ENCODE measurements around the gene AK8. TPM values are rescaled to one million over a fixed set of nuclear protein-coding genes. Genes with fewer than 3 reads are reported as not detected.

The AK8 gene
- total RNA-seq, 1 experiment from 2014 or later, result 0.23 TPM

DNA sequence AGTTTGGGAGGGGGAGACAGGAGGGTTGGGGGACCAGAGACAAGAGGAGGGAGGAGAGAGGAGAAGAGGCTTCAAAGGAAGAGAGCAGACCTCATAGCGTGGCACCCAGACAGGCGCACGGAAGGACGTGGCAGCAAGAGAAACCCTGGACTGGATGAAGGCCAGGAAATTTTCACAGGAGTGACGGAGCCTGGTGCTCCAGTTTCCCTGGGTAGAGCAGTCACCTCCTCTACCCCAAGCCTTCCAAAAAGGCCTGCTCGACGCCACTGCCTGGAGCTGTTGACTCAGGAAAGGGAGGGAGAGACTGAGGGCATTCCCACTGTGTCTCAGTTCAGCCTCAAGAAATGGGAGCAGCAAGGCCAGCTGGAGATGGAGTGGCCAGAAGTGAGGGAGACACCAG, 19.3 kb downstream of the AK8 start:
- no peak for DNase-seq (ENCODE audit: low read depth)

DNA sequence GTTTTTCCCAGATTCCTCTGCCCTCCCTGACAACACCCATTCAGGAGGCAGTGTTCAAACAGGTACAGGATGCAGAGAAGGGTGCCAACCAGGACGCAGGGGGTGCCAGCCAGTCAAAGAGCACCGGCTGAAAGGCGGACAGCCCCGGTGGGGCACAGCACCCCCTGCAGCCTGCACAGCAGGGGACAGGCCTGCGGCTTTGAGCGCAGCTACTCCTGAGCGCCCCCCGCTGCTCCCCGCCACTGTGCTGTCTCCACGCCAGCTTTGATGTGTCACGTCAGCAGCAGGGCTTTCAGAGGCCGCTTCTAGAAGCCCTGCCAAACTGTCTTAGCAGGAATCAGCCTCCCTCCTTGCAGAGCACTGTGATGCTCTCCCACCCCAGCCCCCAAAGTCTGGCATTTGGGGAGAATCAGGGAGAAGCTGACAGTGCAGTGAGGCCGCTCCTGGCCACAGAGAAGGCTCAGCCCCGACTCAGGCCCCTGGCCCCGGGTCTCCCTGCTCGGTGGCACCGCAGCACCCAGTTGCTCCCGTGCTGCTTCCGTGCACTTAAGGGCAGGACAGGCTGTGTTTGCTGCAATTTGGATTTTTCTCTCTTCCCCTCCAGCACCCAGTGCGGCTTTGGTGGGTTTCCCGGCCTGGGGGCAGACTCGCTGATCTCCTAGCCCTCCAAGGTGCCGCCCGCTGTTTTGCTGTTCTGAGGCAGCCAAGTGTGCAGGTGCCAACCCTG, 20.3 kb downstream of the AK8 start:
- peak; percentile 73 for DNase-seq (ENCODE audit: low read depth)

DNA sequence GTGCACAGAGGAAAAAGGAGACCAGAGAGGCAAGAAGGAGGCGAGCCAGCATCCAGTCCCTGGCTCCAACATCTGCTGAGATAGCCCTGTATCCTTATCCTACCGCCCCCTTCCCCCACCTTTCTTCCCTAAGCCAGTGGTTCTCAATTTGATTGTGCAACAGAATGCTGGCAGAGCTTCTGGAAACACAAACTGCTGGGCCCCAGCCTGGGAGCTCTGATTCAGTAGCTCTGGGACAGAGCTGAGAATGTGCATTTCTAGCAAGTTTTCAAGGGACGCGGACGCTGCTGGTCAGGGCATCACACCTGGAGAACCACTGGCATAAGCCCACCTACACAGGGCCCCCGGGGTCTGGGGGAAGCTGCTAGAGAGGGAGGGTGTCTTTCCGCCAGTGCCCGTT, 21.1 kb downstream of the AK8 start:
- DNase-seq (ENCODE audit: low read depth), result no peak

DNA sequence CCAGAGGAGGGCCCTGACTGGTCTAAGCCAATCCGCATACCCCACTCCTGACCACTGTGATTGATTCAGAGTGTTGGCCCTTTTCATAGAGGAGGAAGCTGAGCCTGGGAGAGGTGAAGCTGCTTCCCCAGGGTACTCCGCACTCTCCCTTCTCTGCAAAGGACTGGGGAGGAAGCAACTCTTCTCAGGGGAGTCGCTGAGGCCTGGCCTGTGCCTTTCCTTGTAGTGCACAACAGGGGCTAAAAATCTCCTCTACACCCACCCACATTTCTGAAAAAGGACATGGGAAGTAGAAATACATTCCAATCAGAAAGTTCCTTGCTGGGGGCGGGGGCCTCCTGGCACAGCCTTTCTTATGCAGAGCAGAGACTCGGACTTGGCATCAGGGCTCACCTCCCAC, 22.2 kb downstream of the AK8 start:
- DNase-seq (ENCODE audit: low read depth), result no peak

DNA sequence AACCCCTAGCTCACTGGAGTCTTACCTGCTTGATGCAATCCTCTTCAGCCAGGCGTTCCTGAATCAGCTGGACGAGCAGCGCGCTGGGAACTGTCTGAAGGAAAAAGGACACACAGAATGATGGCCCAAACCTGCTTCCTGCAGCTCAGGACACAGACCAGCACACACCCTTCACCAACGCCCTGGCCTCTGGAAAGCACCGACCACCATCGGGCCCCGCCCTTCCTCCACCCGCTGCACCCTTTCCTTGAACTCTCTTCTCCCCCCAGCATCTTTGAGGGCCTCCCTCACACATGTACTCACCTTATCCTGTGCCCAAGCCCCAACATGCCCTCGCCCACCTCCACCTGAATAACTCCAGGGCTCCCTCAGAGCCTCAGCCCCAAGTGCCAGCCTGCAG, 23.3 kb downstream of the AK8 start:
- DNase-seq (ENCODE audit: low read depth), result no peak

DNA sequence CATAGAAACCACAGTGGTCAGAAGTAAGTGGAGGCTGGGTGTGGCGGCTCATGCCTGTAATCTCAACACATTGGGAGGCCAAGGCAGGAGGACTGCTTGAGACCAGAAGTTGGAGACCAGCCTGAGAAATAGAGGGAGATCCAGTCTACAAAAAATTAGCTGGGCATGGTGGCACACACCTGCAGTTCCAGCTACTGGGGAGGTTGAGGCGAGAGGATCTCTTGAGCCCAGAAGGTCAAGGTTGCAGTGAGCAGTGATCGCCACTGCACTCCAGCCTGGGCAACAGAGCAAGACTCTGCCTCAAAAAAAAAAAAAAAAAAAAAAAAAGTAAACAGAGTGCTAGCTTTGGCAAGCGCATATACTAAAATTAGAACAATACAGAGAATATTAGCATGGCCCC, 24.6 kb downstream of the AK8 start:
- no peak for DNase-seq (ENCODE audit: low read depth)

DNA sequence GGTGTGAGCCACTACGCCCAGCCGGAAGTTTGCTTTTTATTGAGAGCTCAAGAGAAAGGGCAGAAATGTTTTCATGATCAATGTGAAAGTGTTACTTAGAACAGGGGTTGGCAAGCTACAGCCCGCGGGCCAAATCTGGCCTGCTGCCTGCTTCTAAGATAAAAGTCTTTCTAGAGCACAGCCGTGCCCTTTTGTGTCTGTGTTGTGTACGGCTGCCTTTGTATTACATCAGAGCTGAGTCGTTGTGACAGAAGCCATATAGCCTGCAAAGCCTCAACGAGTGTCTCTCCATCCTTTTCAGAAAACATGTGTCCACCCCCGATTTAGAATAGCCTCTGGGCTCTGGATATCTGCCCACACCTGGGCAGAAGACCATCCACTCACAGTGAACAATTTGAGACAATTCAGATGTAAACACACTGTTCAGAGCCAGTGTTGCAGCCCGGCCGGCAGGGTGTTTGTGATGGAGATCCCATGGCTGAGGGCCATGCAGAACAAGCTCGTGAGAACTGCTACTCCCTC, 28.8 kb downstream of the AK8 start:
- no peak for DNase-seq (ENCODE audit: low read depth)

DNA sequence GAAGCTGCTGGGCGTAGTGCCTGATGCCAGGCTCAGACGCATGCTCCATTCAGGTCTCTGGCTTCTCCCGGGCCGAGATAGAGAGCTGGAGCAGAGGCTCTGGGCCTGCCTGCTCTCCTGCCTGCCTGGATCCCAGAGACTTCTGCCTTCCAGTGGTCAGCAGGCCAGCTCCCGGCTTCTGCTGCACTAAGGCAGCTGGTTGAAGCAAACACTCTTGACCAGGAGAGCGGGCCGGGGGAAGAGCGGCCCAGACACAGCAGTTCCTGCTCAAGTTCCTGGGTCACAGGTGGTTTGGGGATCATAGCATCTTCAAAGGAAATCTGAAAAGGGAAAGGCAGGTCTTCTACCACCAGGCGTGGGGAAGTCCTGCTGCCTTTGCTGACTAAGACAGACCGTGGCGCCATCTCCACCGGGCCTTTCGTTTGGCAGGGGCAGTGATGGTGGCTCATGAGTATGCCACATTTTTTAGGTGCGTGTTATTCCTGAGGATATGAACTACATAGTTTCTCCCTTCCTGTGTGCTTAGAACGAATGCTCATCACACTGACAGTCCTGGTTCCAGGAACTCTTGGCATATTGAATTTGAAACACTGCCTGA, 31.1 kb downstream of the AK8 start:
- no peak for DNase-seq (ENCODE audit: low read depth)

DNA sequence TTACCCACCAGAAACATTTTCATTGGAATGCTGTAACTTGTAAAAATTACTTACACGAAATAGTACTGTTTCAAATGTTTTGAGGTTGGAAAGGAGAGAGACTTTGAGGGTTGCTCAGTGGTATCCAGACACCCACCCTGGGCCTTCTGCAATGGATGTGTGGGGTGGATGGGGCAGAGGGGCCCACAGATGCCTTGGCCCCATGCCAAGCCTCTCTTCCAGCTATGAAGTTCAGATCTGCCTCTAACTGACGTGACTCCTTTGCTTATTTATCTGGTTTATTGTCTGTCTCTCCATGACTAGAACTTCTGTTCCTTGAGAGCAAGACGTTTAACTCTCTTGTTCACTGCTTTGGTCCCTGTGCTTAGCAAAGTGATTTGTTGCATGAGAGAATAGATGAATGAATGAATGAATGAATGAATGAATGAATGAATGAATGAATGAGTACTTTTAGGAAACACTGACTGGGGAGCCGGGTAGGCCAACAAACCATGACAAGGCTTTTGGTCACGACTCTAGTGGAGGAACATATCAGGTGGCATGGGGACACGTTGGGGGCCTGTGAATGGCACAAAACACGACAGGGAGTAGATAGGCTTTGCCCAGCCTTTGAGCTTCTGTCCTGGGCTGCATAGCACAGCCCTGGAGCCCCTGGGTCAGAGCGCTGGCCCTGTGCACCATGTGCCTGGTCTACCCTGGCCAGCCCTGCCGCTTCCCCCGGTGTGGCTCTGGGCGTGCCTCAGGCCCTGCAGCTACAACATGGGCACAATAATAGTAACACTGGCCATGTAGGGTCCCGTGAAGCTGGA, 31.8 kb downstream of the AK8 start:
- DNase-seq (ENCODE audit: low read depth), result no peak

DNA sequence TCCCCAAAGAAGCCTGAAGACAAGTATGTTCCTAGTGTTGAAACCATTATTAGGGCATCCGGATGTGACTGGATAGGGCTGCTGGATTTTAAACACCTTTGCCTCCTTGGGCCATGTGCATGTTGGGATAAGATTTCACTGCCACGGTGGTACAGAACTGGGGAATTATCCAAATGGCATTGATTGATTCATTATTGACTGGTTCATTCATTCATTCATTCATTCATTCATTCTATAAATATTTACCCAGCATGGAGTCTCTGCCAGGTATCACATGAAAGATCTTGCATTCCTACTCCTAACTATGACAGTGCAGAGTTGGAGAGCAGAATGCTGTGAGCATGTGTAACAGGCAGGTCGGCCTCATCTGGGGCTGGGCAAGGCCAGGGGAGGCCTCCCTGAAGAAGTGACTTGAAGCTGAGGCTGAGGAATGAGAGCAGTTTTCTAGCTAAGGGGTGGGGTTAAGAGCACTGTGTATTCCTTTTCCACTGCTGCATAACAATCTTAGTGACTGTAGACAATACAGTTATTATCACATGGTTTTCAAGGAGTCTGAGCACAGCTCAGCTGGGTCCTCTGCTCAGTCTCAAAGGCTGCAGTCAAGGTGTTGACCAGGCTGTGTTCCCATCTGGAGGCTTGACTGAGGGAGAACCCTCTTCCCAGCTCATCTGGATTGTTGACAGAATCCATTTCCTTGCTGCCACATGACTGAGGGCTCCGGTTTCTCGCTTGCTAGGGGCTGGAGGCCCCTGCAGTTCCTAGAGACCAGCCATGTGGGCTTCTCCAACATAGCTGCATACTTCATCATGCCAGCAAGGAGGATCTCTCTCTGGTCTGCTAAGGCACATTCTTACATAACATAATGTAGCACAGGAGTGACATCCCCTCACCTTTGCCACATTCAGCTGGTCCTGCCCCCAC, 35.7 kb downstream of the AK8 start:
- no peak for DNase-seq (ENCODE audit: low read depth)

DNA sequence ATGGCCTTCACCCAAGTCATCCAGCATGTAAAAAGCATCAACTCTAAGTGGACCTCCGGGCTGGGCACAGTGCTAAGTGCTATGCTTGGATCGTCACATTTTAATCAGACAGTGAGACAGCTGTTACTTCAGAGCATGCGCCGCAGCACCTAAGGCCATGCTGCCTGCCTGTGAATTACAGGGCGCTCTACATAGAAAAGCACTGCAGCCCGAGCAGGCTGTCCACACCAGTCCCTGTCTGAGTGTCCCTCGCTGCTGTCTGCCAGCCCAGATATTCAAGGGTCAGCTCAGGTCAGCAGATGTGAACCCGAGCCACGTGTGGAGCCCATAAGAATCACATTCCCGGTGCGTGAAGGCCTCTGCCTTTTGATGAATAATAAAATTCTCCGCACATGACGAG, 37.1 kb downstream of the AK8 start:
- no peak for DNase-seq (ENCODE audit: low read depth)

DNA sequence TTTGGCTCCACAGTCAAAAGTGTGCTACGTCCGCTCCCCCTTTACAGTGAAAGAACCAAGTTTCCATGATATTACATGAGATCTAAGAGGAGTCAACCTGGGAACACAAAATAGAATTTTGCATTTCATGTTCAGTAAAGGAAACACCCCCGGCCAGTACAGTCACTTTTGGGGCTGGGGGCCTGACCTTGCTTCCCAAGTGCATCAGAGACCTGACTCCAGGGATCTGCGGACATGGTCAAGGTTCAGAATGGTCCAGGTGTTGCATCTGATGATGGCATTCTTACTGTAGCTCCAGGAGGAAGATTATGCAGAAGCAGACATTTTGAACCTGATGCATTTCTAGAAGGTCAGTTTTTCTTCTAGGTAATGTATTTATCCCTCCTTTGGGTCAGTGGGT, 39.8 kb downstream of the AK8 start:
- DNase-seq (ENCODE audit: low read depth), result no peak

DNA sequence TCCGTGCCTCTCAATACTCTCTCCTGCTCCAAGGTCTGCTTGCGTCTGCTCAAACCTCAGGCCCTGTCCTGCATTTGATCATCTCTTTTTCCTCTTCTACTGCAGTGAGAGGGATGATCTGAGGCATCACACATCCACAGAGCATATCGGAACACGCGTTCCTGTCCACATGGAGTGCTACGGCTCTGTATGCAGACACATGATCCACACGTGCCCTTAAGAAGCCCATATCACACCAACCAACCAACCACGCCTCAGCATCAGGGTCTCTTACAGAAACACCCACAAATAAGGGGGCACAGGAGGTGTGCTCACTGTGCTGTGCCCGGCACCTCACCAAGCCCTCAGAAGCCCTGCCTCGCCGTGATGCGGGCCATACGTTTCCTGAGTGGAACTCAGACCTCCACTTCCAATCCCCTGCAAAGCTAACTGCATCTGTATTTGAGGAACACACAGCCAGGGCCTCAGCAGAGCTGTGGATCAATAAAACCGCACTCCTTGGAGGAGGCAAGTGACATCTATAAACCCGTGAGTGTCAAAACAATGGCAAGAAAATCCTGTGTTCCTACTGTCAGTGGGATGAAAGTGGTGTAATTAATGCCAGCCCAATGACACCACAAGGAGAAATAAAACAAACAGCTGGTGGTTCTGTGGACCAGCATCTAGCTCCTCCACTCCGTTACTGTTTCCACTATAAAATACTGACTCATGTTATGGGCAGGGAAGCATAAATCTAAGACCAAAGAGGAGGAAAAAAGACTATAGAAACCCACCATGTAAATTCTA, 40.4 kb downstream of the AK8 start:
- no peak for DNase-seq (ENCODE audit: low read depth)

DNA sequence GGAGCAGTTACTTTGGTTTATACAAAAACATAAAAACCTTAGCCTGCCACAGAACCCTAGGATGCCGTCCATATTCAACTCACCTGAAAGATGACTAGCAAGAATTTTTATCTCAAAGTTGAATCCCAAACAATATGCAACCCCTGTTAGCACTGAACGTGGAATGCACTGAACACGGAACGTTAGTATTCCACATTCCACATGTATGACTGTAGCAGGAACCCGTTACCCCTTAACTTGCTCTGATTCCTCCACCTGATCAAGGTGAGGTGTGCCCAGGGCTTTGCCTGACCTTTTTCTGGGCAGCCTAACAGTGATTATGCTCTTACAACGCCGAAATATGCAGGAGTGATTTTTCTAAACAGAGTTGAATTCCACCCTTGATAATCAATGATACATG, 43.7 kb downstream of the AK8 start:
- DNase-seq (ENCODE audit: low read depth), result no peak

DNA sequence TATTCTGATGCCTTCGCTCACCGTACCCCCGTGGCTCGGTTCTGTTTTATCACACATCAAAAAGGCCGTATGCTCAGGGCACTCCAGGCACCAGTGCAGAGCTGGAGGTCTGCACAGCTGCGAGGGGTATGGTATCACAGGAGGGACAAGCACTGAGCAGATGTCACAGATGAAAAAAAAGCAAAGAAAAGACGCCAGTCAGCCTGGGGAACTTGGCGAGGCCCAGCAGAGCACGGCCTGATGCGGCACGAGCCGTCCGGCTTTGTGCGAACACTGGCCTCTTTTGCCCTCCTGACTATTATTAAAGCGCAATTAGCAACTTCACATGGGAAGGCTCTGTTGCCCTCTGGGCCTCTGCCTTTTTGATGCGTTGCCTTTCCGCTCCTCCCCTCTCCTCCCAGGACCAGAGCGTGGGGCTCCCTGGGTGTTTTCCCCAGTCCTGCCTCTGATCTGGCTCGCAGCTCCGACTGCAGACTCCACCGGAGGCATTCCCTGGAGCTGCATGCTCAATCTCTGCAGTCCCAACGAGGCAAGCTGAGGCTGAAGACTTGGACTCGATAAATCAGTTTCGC, 44.4 kb downstream of the AK8 start:
- DNase-seq (ENCODE audit: low read depth), result no peak

DNA sequence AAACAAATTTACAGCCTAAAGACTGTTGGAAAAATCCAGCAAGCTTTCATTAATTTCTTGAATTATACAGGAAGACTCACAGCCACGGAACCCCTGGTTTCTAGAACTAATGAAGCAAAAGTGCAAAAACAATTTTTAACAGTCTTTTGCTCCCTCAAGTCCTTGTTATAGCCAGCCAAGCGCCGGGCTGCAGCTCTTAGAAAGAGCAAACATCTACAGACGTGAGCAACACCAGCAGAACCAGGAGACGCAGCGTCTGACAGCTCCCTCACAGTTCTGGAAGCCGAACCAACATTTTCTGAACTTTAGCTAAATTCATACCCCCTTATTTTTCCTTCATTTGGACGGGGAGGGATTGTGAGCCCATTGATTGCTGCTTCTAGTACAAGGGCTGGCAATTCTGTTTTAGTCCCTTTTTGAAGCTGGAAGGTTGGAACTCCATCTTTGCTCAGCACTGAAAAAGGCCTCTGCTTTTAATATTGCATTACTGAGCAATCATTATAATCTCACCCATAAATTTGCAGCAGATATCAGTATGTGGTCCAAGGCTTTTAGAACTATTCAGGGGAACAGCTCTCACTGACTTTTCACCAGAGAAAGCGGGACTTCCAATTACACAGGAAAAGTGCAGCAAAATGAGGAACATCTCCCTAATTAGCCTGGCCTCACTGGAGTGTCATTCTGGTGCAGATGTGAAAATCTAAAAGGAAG, 45.8 kb downstream of the AK8 start:
- DNase-seq (ENCODE audit: low read depth), result no peak

DNA sequence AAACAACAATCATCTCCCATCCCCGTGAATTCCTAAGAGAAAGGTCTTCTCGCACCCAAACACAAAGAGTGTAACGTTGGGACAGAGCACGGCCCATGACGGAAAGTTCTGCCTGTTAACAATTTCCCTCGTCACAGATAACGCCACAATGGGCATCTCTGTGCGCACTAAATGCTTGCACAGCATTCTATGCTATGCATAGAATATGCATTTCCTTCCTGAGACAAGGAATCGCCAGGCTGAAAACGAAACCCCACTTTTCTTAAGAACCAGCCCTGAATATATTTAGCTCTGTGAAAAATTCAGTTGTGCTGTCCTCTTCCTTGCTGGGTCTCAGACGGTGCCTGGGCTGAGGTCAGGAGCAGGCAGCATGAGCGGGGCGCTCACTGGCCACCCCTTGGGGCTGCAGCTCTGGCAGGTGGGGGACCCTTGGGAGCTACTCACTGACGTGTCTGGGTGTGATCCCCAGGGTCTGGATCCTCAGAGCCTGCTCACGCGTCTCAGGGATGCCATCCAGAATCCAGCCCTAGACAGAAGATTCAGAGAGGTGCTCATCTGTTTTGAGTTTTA, 49.8 kb downstream of the AK8 start:
- DNase-seq (ENCODE audit: low read depth), result no peak

DNA sequence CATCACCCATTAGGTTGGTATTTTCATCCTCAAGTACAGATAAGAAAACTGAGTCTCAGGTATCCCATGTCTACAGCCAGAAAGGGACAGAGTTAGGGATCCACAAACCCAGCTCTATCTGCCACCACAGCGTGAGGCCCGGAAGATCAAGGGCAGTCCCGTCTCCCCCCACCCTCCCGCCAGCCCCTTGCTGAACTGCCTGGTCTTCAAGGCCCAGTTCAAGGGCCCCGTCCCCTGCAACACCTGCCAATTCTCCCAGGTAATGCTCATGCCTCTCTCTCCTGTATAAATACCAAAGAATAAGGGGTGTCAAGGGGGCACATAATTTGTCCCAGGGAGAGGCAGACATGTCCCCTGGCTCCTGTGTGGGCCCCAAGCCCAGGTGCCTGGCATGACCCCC, 50.7 kb downstream of the AK8 start:
- no peak for DNase-seq (ENCODE audit: low read depth)

DNA sequence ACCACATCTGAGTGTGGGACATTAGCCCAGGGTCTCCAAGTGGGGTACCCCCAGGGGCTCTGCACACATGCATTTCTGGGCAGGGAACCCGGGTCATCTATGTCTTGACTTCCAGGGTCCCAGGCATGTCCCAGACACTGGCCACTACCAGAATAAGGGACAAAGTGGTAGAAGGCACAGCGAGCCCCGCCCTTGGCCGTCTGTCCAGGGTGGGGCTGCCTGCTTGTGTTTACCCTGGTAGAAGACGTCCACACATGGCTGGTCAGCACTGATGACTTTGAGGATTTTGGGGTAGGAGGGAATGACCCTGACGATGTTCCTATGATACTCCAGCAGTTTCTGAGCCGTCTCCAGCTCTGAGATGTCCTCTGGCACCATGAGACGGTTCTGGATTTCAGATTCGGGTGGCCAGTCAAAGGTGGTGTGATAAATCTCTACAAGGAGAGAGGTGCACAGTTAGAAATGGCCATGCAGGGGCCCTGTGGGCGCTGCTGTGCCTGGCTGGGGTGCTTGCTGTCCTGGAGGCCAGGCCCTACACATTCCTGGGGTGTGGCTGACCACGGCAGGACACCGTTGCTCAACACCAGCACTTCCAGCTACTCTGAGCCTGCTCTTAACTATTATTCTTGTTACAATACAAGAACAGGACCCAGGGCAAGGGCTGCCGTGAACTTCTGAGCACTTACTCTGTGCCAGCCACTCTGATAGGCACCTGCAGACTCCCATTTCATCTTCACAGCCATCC, 51.3 kb downstream of the AK8 start:
- DNase-seq (ENCODE audit: low read depth), result no peak
